AG09319 (cell line): ENCODE data around the gene NECTIN3.

Experiments
- DNase-seq: peaks from one replicate; pipeline ENCODE4 v3.0.0-alpha.2; 2010; ENCODE audit warnings: low read depth; ENCODE audit errors: extremely low read depth
- TF ChIP-seq, protein P1 (sequence below): IDR thresholded peaks from 2 replicates; pipeline ENCODE4 v1.5.1; 2011; ENCODE audit warnings: low read depth, mild to moderate bottlenecking, inconsistent platforms, low read length, moderate library complexity

The NECTIN3 gene

GRCh38 chr3:111197485-111197884, 125.9 kb downstream of the NECTIN3 start:
- TF ChIP-seq, protein P1, sequence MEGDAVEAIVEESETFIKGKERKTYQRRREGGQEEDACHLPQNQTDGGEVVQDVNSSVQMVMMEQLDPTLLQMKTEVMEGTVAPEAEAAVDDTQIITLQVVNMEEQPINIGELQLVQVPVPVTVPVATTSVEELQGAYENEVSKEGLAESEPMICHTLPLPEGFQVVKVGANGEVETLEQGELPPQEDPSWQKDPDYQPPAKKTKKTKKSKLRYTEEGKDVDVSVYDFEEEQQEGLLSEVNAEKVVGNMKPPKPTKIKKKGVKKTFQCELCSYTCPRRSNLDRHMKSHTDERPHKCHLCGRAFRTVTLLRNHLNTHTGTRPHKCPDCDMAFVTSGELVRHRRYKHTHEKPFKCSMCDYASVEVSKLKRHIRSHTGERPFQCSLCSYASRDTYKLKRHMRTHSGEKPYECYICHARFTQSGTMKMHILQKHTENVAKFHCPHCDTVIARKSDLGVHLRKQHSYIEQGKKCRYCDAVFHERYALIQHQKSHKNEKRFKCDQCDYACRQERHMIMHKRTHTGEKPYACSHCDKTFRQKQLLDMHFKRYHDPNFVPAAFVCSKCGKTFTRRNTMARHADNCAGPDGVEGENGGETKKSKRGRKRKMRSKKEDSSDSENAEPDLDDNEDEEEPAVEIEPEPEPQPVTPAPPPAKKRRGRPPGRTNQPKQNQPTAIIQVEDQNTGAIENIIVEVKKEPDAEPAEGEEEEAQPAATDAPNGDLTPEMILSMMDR = no peak
- no peak for DNase-seq

GRCh38 chr3:111200027-111200426, 128.4 kb downstream of the NECTIN3 start:
- no peak for DNase-seq
- TF ChIP-seq, protein P1 = no peak

DNA sequence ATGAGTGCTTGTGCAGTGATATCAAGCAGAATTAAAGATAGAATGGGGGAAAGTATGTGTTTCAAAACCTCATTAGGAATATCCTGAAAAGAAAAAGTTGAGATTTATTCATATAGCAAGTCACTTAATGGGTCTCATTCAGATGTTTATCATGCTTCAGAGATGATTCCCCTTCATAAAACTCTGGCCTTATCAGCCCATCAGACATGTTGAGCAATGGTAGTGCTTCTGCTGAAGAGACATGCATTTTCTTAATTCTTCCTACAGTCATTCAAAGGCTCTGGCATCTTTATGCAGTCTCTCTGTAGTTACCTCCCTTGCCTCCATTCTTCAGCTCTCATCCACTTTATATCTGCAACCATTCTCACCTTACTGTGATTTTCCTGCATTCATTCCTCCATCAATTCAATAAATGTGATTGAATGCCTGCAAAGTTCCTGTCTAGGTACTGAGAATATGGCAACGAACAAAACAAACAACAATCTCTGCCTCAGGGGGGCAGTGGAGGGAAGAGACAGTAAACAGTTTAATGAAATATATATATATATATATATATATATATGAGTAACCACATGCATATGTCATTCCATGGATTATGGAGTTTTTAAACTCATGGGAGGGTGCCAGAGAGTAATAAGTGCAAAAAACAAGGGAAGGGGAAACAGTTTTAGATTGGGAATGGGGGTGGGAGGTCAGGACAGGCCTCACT, 138.5 kb downstream of the NECTIN3 start:
- TF ChIP-seq, protein P1 = no peak
- no peak for DNase-seq

GRCh38 chr3:111210866-111211564, 139.4 kb downstream of the NECTIN3 start:
- TF ChIP-seq, protein P1 = no peak
- DNase-seq = no peak

DNA sequence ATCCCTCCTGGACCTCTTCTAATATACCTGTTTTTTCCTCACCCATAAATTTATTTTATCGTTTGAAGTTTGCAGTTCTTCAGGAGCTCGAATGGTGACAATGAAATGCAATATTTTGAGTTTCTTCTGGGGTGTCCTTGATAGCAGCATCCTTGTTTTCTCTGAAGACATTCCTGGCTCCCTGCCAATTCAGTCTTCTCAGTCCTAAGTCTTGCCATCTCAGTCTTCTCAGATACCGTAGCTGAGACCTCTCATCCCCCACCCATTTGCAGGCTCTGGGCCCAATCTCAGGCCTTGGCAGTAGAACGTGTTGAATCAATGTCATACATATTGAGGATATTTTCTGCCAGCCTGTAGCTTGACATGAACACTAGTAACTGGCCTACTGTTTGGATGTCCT, 140.9 kb downstream of the NECTIN3 start:
- TF ChIP-seq, protein P1 = no peak
- DNase-seq = no peak

GRCh38 chr3:111215481-111215880, 143.9 kb downstream of the NECTIN3 start:
- TF ChIP-seq, protein P1 = no peak

DNA sequence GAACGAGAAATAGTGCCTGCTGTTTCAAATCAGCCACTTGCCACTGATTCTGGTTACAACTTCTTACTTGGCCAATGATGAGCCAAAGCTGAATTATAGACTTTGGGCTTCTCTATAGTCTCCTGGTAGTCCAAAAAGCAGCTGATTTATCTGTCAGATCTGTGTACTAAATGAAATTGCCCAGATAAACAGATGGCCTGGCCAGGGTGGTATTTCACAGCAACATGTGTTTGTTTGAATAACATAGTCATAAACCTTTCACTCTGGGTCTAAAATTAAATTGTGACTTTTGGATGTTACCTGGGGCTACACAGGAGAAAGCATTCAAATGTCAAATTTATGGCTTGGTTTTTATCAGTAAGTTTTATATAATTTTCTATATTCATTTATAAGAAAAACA, 147.0 kb downstream of the NECTIN3 start:
- DNase-seq = no peak

More at GRCh38 chr3:111215481-111215880, 143.9 kb downstream of the NECTIN3 start:
- DNase-seq = no peak

More for the DNA sequence above, 147.0 kb downstream of the NECTIN3 start:
- TF ChIP-seq, protein P1 = no peak
